Stimulated activated CD4-positive, alpha-beta T cell treated with anti-CD3 and anti-CD28 coated beads, Interleukin-12 subunit alpha, Interleukin-12 subunit beta, amount 100 ng/mL, for 24 hours (primary cell): Measurements from ENCODE around the gene APOD.
"Not testable (repeated sequence)": the region's sequence is repeated elsewhere in the genome, so short reads cannot be mapped to it uniquely, and the experiment has no call there.

Experiments
- DNase-seq, 2 experiments: peaks; one replicate each; pipeline ENCODE4 v3.0.0-alpha.2; 2020; ENCODE audit warnings: low read depth in 2 of 2

Gene APOD

DNA sequence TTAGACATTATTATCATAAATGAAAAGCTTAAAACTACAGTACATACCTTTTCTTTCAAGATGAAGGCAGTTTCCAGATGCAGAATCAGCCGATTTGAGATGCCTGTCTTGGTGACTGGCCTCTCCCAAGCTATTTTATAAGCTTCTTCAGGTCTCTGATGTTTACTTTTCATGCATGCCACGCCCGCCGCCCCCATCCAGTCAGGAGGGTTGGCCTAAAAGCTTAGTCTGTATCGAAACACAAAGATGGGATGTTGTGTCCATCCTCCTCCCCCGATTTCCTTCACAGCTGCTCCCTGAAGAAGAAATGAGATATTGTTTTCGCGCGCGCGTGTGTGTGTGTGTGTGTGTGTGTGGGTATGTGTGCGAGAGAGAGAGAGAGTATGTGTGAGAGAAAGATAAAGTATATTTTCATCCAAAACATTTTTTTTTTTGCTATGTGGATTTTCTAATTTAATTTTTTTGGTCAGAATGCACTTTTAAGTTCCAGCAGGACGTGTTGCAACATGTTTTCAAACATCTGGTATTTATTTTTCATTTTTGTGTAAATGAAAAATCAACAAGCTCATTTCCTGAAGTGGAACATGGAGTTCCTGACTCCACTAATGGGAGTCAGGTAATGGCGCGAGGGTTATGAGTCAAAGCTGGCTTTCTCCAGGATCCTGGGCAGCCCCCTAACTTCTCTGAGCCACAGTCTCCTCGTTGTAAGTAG, at the start of gene APOD:
Gene APOD (minus strand): TSS at position 110 of the 712 bp plus-strand sequence. CDS start 4,479 bp downstream, outside the sequence.
- DNase-seq = no peak

DNA sequence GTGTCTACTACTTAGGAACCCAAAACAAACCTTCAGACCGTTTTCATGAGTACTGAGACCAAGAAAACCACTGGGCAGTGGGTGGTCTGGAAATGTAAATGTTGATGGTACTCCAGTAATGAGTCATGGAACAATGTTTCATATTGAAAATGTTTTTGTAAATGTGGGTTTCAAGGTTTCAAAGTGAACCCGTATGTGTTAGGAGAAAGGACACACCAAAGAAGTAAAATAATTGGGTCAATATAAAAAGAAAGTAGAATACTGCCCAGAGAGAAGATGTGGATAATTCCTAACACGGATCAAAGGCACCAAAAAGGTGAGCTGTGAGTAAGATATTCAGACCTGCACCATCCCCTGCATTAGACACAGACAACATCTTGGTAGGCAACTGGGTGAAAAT, 49.6 kb upstream of the APOD start:
- not testable (repeated sequence) for DNase-seq

DNA sequence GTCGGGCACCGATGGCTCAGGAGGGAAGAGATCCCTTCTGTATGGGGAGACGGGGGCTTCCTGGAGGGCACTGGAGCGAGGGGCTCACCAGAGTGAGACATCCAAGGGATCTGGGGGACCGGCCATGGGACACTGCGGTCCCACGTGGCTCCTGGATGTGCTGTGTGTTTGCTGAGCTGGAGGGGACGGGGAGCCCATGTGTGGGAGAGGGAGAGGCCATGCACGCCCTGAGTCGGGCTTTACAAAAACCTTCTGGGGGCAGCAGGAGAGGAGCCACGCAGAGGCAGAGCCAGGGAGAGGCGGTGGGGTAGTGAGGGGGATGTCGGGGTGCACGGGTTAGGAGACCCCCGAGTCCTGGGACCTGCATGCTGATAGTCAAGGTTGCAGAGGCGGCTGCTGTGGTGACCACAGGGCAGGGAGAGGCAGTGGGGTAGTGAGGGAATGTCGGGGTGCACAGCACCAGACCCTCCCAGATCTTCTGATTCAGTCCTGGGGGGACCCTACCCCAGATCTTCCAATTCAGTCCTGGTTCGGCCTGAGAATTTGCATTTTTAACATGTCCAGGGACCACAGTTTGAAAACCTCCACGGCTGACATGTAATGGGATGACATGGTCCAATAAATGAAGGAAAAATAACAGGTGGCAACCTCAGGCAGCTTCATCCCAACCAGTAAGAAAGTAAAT, 48.9 kb upstream of the APOD start:
- not testable (repeated sequence) for DNase-seq

DNA sequence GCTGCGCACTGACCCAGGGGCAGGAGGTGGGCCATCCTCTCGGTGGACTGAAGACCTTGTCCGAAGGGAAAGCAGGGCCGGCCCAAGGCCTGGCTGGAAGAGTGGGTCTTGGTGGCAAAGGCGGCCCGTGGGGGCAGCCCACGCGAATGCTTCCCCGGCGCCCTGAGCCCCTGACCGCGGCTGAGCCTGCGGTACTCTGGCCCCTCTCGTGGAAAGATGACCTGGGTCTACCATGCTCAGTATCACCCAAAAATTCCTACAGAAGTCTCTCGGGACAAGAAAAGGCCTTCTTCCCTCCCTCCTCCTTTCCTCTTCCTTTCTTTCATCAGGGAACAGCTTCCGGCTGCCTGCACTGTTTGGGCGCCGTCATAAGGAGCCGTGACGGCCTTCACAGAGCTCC, 48.3 kb upstream of the APOD start:
- not testable (repeated sequence) for DNase-seq

DNA sequence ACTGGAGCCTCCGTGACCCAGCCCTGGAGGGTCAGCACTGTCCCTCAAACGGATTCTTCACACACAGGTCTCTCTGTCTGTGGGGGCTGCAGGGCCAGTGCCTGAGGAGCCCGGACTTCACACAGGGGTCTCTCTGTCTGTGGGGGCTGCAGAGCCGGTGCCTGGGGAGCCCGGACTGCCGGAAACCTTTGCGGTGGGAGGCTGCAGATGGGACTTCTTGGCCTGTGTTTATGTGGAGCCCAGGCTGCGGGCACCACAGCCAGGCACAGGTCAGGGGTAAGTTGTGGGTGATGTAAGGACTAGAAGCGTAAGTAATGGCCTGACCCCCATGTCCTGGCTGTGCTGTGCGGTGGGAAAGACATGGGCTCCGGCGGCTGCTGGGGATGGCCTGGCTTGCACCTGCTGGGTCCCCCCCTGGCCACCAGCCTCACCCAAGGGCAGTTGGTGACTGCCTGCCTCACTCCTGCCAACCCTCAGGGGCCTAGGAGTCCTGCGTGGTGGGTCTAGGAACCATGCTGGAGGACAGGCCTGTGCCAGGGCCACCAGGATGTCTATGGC, 47.3 kb upstream of the APOD start:
- not testable (repeated sequence) for DNase-seq

DNA sequence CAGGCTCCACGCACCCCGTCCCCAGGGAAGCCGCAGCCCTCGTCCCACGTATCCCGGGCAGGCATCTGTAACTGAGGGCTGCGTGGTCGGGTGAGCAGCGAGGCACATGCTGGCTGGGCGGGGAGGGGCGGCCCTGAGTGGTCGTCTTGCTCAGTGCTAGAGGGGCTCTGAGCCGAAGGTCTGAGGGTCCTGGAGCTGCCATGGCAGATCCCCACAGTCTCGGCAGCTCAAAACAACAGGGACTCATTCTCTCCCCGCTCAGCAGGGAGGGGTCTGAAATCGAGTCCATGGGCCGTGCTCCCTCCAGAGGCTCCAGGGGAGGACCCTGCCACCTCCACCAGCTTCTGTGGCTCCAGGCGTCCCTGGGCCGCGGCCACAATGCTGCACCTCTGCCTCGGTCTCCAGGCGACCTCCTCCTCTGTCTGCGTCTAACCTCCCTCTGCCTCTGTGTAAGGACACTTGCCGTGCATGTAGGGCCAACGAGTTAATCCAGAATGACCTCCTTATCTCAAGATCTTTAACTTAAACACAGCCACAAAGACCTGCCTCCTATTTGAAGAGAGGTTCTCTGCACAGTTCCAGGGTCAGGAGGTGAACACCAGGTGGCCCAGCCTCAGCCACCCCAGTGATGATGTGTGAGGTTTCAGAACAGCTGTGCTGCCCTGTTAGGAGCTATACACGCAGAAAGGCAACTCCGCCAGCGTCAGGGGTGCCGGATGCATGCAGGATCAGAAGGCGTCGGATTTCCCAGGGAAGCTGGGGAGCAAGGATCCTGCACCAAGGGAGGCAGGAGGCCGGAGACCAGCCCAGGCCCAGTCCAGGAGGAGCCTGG, 46.6 kb upstream of the APOD start:
- DNase-seq = not testable (repeated sequence)

DNA sequence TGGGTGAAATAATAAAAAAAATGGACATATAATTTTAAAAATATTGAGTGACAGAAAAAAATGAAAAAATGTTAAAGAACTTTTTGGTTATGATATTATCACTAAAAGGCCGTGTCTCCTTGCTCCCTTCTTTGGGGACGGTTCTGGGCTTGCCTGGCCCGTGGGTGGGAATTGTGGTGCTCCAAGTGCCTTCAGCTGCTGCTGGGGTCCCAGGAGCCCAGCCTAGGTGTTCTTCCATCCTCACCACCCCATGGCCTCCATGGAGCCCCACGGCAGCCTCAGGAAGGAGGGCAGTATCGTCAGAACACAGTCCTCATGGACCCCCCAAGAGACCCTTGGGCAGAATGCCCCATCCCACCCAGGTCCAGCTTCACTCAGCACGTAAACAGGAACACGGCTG, 45.9 kb upstream of the APOD start:
- not testable (repeated sequence) for DNase-seq

DNA sequence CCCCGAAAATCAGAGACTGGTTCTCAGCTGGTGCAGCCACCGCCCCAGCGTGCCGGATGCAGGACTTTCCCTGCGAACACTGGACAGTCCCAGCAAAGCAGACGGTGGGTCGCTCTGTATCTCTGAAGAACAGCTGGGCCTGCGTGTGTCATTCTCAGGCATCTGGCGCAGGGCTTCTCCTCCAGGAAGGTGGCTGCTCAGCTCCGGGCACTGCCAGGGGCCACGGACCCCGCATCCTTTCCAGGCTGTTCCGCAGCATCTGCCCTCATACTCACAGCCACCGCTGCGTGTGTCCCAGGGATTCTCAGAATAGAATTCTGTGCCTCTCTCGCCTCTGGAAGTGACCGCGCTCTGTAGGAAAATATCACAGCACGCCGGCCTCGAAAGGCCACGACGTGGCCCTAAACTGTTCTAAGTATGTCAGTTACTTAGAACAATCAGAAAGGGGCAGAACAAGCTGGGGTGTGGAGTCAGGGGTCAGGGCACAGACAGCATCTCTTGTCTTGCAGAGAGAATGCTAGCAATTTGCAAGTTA, 44.7 kb upstream of the APOD start:
- DNase-seq = not testable (repeated sequence)

DNA sequence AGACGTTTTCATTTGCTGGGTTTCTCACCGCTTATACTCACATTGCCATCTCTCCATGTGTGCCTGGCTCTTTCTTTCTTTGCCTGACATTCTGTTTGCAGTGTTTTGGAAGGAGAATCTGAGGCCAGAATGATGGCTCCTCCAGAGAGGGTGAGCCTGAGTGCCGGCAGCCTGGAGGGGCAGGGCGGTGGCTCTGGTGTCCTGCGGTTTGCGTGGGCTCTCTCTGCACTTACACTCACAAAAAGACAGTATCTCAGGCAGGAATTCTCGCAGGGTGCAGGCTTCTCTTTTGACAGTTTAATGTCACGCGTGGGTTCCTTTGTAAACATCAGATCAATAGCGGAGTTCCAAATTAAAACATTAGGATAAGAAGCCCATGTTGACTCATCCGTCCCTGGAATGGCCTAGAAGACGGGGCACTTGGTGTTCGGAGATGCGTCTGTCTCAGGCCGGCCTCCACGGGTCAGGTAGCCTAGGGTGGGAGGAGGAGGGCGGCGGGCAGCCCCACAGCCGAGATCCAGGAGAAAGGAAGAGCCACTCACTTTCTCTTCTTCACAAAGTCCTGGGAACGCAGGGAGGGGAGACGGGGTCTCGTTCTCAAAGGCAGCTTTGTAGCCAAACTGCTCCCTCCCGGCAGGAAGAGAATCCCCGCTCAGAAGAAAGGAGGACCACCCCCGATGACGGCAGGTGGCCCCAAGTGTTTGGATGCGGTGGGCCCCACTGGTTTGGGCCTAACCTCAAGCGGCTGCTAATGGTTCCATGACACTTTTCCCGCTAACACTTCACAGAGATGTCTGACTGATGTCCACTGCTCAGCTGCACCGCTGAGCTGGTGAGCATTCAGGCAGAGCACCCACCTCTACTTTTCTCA, 44.0 kb upstream of the APOD start:
- not testable (repeated sequence) for DNase-seq

DNA sequence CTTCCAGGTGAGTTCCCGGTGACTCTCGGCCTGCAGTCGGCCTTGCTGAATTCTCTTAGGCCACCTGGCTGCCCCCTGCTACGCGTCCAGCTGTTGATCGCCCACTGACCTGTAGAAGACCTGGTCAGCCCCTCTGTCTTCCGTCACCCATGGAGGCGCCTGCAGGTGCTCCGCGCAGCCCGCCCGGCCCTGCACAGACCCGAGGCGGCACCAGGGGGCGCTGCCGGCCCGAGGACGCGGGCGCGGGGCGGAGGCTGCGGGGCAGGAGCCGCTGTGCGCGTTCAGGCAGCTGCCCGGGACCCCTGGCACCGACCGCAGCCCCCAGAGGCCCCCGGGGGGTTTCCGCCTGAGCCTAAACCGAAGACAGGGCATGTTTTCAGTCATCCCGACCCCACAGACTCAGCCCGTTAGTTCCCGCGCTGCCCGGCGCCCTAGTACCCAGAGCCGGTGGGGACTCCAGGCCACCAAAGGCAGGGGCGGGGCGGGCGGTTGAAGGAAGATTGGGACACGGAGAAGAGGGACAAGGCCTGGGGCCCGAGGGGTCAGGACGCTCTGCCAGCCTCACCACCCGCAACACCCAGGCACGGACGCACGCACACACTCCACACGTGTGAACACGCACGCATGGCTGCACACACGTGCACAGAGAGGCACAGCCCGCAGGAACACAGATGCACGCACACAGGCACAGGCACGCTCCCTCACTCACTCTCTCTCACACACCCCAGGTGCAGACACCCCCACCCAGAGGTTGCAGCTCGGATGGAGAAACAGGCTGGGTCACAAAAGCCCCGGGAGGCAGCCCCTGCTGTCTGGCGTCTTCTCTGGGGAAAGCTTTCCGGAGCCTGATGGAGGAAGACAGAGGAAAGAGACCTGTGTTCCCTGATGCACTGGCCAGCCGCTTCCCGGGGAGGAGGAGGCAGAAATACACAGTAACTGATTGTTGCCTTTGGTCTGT, 41.1 kb upstream of the APOD start:
- not testable (repeated sequence) for DNase-seq

DNA sequence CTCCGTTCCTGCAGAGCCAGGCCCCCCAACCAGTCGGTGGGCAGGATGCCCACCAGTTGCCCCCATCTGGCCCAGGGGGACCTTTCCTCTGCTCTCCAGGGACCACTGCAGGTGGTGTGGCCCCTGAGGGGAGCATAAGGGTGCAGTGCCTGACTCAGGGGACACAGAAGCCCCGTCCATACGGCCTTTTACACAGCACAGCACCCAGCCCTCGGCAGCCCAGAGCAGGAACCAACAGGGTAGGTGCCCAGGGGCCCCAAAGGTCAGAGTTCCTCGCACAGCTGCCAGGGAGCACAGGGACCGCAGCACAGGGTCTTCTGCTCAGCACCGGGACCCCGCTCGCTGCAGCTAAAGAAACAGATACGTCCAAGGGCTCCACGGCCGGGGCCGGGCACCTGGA, 40.4 kb upstream of the APOD start:
- not testable (repeated sequence) for DNase-seq

DNA sequence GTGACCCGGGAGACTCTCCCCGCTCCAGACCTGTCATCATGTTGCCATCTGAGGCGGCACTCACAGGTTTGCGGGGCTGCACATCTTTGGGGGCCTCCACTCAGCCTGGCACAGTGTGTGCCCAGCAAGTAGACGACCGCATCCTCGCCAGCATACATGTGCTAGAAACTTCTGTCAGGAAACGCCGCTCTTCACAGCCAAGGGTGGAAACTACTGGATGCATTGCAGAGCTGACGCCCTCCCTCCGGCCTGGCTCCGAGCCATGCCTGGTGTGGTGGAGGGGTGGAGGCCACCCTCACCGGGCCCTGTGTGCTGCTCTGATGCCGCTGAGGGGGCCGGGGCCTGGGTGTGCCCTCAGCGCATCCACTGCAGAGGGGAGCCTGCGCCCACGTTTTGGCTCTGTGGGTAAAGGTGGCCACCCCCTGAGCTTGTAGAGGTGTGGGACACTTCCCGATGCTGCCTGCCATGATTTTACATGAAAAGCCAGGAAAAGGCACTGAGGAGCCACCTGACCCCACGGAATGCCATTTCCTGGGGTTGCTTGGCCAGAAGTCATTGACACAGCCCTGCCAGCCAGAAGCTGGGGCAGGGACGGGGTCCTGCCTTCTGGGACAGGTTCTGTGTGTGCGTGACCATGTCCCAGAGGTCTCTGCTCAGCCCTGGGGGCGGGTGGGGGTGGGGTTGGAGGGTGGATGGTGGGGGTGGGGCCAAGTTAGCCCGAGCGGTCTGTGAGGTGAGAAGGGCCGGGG, 39.7 kb upstream of the APOD start:
- DNase-seq = not testable (repeated sequence)

DNA sequence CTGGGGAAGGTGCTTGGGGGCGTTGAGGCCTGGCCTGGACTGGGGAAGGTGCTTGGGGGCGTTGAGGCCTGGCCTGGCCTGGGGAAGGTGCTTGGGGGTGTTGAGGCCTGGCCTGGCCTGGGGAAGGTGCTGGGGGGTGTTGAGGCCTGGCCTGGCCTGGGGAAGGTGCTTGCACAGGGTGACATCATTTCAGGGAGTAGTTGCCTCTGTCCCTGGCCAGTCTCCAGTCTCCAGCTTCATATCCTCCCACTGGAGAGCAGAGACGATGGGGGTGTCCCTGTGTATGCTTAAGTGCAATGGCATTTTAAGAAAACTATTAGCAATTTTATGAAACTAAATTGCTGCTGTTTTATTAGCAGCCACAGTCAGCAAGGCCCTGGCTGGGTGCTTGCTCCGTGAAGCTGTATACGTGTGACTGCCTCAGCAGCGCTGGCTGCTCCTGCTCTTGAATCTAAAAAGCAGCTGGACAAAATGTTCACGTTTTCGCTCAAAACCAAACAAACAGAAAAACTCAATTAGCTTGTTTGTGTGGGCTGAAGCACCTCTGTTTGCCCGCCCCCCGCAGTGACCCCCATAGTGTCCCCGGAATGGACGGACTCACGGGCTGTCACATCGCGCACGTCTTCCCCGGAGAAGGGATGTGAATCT, 38.9 kb upstream of the APOD start:
- DNase-seq = not testable (repeated sequence)

DNA sequence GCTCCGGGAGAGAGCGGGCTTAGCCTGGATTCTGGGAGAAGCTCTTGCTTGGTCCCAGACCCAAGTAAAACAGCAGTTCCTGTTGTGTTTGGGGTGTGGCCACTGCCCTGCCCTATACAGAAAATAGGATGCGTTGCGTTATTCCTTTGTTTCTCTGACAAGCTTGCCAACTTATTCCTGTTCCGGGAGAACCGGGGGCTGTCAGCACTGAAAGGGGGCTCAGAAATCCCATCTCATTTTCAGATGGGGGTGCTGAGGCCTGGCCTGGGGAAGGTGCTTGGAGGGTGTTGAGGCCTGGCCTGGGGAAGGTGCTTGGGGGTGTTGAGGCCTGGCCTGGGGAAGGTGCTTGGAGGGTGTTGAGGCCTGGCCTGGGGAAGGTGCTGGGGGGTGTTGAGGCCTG, 38.3 kb upstream of the APOD start:
- DNase-seq = not testable (repeated sequence)

DNA sequence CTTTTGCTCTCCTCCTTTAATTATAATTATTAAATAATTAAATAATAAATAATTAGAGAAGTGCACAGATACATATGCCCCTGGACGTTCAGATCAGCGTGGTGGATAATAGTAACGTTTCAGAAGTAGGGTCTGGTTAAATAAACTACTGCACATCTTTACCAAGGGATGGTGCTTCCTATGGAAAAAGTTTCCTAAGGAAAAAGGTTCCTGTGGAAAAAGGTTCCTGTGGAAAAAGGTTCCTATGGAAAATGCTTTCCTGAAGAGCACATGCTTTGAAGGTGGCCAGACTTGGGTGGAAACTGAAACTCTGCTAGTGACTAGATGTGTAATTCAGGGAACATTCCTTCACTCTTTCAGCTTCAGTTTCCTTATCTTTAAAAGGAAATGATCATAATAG, 37.4 kb upstream of the APOD start:
- DNase-seq = not testable (repeated sequence)

DNA sequence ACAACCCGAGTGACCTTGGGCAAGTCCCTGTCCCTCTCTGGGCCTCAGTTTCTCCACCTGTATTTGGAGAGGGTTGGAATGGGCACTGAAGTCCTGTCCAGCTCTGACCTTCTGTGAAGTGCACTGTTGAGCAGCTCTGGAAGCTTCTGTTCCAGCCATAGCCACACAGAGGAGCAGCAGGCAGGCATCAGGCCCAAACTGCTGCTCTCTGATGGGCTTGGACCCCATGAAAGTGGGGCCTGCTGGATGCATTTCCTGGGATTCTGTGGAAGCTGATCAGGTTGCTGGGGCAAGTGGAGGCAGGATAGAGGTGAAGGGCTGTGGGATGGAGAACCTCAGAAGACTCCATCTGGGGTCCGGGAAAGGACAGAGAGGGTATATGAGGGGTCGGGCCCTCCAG, 36.7 kb upstream of the APOD start:
- not testable (repeated sequence) for DNase-seq

DNA sequence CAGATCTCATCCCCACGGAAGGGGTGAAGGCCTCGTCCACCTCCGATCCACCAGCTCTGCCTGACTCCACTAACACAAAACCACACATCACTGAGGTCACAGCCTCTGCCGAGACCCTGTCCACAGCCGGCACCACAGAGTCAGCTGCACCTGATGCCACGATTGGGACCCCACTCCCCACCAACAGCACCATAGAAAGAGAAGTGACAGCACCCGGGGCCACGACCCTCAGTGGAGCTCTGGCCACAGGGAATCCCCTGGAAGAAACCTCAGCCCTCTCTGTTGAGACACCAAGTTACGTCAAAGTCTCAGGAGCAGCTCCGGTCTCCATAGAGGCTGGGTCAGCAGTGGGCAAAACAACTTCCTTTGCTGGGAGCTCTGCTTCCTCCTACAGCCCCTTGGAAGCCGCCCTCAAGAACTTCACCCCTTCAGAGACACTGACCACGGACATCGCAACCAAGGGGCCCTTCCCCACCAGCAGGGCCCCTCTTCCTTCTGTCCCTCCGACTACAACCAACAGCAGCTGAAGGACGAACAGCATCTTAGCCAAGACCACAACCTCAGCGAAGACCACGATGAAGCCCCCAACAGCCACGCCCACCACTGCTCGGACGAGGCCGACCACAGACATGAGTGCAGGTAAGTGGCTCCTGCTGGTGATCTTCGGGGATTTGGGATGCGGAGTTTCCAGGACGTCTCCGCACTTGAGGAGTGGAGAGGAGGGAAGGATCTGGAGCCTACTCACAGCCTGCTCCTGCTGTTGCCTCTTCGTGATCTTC, 36.0 kb upstream of the APOD start:
- not testable (repeated sequence) for DNase-seq
